Trophoblast cell (in vitro differentiated cells and primary cell): Measurements from ENCODE around the gene FXYD3.

Source experiments
- DNase-seq, 2 donors: peaks; one replicate each; pipeline ENCODE4 v3.0.0-alpha.2; 2016
- H2AFZ ChIP-seq: 2 replicates; pipeline ENCODE4 v1.6.1; 2013; ENCODE audit warnings: low read length, moderate library complexity, mild to moderate bottlenecking; ENCODE audit not compliant: insufficient read depth, poor library complexity
- H2AK5ac ChIP-seq: 2 replicates; pipeline ENCODE4 v1.6.1; 2013; ENCODE audit warnings: mild to moderate bottlenecking, low read length
- H2BK120ac ChIP-seq: 2 replicates; pipeline ENCODE4 v1.6.1; 2013; ENCODE audit warnings: low read length, mild to moderate bottlenecking, moderate library complexity; ENCODE audit not compliant: insufficient read depth, poor library complexity
- H2BK12ac ChIP-seq: 2 replicates; pipeline ENCODE4 v1.6.1; 2013; ENCODE audit warnings: mild to moderate bottlenecking, low read length, moderate library complexity
- H2BK5ac ChIP-seq: 2 replicates; pipeline ENCODE4 v1.6.1; 2013; ENCODE audit warnings: low read length, low read depth, moderate library complexity, mild to moderate bottlenecking; ENCODE audit not compliant: poor library complexity
- H3K14ac ChIP-seq: 2 replicates; pipeline ENCODE4 v1.6.1; 2013; ENCODE audit warnings: mild to moderate bottlenecking, low read length
- H3K18ac ChIP-seq: 2 replicates; pipeline ENCODE4 v1.6.1; 2013; ENCODE audit warnings: mild to moderate bottlenecking, low read length
- H3K23ac ChIP-seq: 2 replicates; pipeline ENCODE4 v1.6.1; 2013; ENCODE audit warnings: low read length
- H3K27ac ChIP-seq: 2 replicates; pipeline ENCODE4 v1.5.1; 2013; ENCODE audit warnings: low read depth, mild to moderate bottlenecking, inconsistent platforms, low read length, moderate library complexity
- H3K27me3 ChIP-seq: 2 replicates; pipeline ENCODE4 v1.6.1; 2013; ENCODE audit warnings: inconsistent platforms, mild to moderate bottlenecking, low read length, moderate library complexity; ENCODE audit not compliant: insufficient read depth
- H3K36me3 ChIP-seq, 2 experiments: 1 replicate in 1 of 2; 2 replicates in 1 of 2; pipeline ENCODE4 v1.6.1; 2013; ENCODE audit warnings: low read length in 2 of 2, mild to moderate bottlenecking in 2 of 2, moderate library complexity in 1 of 2; ENCODE audit not compliant: insufficient read depth in 2 of 2, control insufficient read depth in 1 of 2
- H3K4ac ChIP-seq: 2 replicates; pipeline ENCODE4 v1.6.1; 2013; ENCODE audit warnings: low read depth, mild to moderate bottlenecking, low read length, moderate library complexity
- H3K4me1 ChIP-seq, 2 experiments: 1 replicate in 1 of 2; 2 replicates in 1 of 2; pipeline ENCODE4 v1.6.1; 2013; ENCODE audit warnings: low read length in 2 of 2, mild to moderate bottlenecking in 2 of 2, moderate library complexity in 1 of 2; ENCODE audit not compliant: insufficient read depth in 2 of 2, control insufficient read depth in 1 of 2
- H3K4me2 ChIP-seq: 2 replicates; pipeline ENCODE4 v1.6.1; 2013; ENCODE audit warnings: inconsistent platforms, mild to moderate bottlenecking, low read length, moderate library complexity
- H3K4me3 ChIP-seq: 2 replicates; pipeline ENCODE4 v1.5.1; 2013; ENCODE audit warnings: mild to moderate bottlenecking, low read depth, low read length, inconsistent platforms
- H3K79me1 ChIP-seq: one replicate; pipeline ENCODE4 v1.6.1; 2013; ENCODE audit warnings: low read length
- H3K79me2 ChIP-seq: 2 replicates; pipeline ENCODE4 v1.6.1; 2013; ENCODE audit warnings: low read length, mild to moderate bottlenecking; ENCODE audit not compliant: control insufficient read depth, insufficient read depth, poor library complexity
- H3K9ac ChIP-seq: 2 replicates; pipeline ENCODE4 v1.6.1; 2013; ENCODE audit warnings: mild to moderate bottlenecking, low read length
- H3K9me3 ChIP-seq: 2 replicates; pipeline ENCODE4 v1.6.1; 2013; ENCODE audit warnings: low read depth, mild to moderate bottlenecking, control low read depth, inconsistent platforms, low read length; ENCODE audit not compliant: insufficient read depth
- H4K12ac ChIP-seq: 2 replicates; pipeline ENCODE4 v1.6.1; 2013; ENCODE audit warnings: low read depth, mild to moderate bottlenecking, low read length, moderate library complexity
- H4K8ac ChIP-seq: 2 replicates; pipeline ENCODE4 v1.6.1; 2013; ENCODE audit warnings: low read depth, mild to moderate bottlenecking, low read length, moderate library complexity
- H4K91ac ChIP-seq: one replicate; pipeline ENCODE4 v1.6.1; 2013; ENCODE audit warnings: low read depth, mild to moderate bottlenecking, low read length, moderate library complexity
- WGBS: extraction: QIAGEN DNeasy Blood & Tissue Kit; methylation state at CpG from one replicate; pipeline ENCODE4 v1.1.7; 2013; ENCODE audit warnings: missing lambda C conversion rate; ENCODE audit not compliant: insufficient read length, insufficient coverage; ENCODE audit errors: extremely low coverage; 5-methylcytosine and 5-hydroxymethylcytosine counted together

FXYD3 gene

GRCh38 chr19:35087393-35087792 lies 28.2 kb upstream of the FXYD3 start:
- no peaks in the 10 kb centered on the region for H3K27me3 ChIP-seq
- no peaks in the 10 kb centered on the region for H3K36me3 ChIP-seq
- no peak overlapping the region for H2BK120ac ChIP-seq
- no peak overlapping the region for H3K14ac ChIP-seq
- H2BK12ac ChIP-seq, result no peak overlapping the region
- H3K79me2 ChIP-seq, result peaks cover 2% of the 10 kb centered on the region
- no peak overlapping the region for H3K4me3 ChIP-seq
- H3K9ac ChIP-seq, result no peak overlapping the region
- no peak overlapping the region for H2AK5ac ChIP-seq
- no peak overlapping the region for H3K4ac ChIP-seq
- H3K27ac ChIP-seq, result no peak overlapping the region
- H3K9me3 ChIP-seq, result peaks cover 3% of the 10 kb centered on the region
- DNase-seq, result no peak
- H2AFZ ChIP-seq, result no peak overlapping the region
- H4K8ac ChIP-seq, result no peak overlapping the region
- peaks cover 6 to 9% of the 10 kb centered on the region in 2 experiments for H3K4me1 ChIP-seq
- H4K12ac ChIP-seq, result no peak overlapping the region
- no peaks in the 10 kb centered on the region for H3K79me1 ChIP-seq
- H3K23ac ChIP-seq, result no peak overlapping the region
- no peak overlapping the region for H2BK5ac ChIP-seq
- no peak overlapping the region for H4K91ac ChIP-seq
- no peak overlapping the region for H3K18ac ChIP-seq
- H3K4me2 ChIP-seq, result no peak overlapping the region

GRCh38 chr19:35088131-35088913 lies 27.3 kb upstream of the FXYD3 start:
- peak; percentile 89 to 93 for DNase-seq
- H4K91ac ChIP-seq, result no peak overlapping the region
- H4K8ac ChIP-seq, result no peak overlapping the region
- H3K27me3 ChIP-seq, result no peaks in the 10 kb centered on the region
- peaks cover 2% of the 10 kb centered on the region for H3K79me2 ChIP-seq
- no peak overlapping the region for H3K14ac ChIP-seq
- no peak overlapping the region for H3K4ac ChIP-seq
- H2AK5ac ChIP-seq, result no peak overlapping the region
- H3K9me3 ChIP-seq, result peaks cover 3% of the 10 kb centered on the region
- H2BK120ac ChIP-seq, result no peak overlapping the region
- no peak overlapping the region for H4K12ac ChIP-seq
- H3K27ac ChIP-seq, result no peak overlapping the region
- no CpG with 5 or more reads among the region's 8 CpGs for WGBS
- H3K4me3 ChIP-seq, result no peak overlapping the region
- peaks cover 6 to 9% of the 10 kb centered on the region in 2 experiments for H3K4me1 ChIP-seq
- H3K18ac ChIP-seq, result no peak overlapping the region
- H3K36me3 ChIP-seq, result no peaks in the 10 kb centered on the region
- H2BK12ac ChIP-seq, result no peak overlapping the region
- no peak overlapping the region for H2BK5ac ChIP-seq
- H3K23ac ChIP-seq, result no peak overlapping the region
- no peak overlapping the region for H3K9ac ChIP-seq
- no peak overlapping the region for H3K4me2 ChIP-seq
- no peak overlapping the region for H2AFZ ChIP-seq
- no peaks in the 10 kb centered on the region for H3K79me1 ChIP-seq

- H3K4me1 ChIP-seq, result peaks cover 6 to 12% of the 10 kb centered on the region in 2 experiments
- no peak overlapping the region for H4K8ac ChIP-seq
- H3K9me3 ChIP-seq, result peaks cover 3% of the 10 kb centered on the region
- no peak overlapping the region for H3K4me3 ChIP-seq
- H3K4ac ChIP-seq, result no peak overlapping the region
- peaks cover 2% of the 10 kb centered on the region for H3K79me2 ChIP-seq
- no peak overlapping the region for H2AK5ac ChIP-seq
- no peak for DNase-seq
- no peak overlapping the region for H3K23ac ChIP-seq
- H3K9ac ChIP-seq, result no peak overlapping the region
- no peak overlapping the region for H3K18ac ChIP-seq
- no peak overlapping the region for H3K14ac ChIP-seq
- H3K4me2 ChIP-seq, result no peak overlapping the region
- no peak overlapping the region for H2AFZ ChIP-seq
- H3K27ac ChIP-seq, result no peak overlapping the region
- no peak overlapping the region for H4K91ac ChIP-seq
- no peak overlapping the region for H4K12ac ChIP-seq
- H2BK12ac ChIP-seq, result no peak overlapping the region
- H2BK5ac ChIP-seq, result no peak overlapping the region
- peaks cover 5% of the 10 kb centered on the region for H3K79me1 ChIP-seq
- no peaks in the 10 kb centered on the region for H3K36me3 ChIP-seq
- no peak overlapping the region for H2BK120ac ChIP-seq
- WGBS, result no CpG with 5 or more reads among the region's 8 CpGs
- no peaks in the 10 kb centered on the region for H3K27me3 ChIP-seq
These were observed 26.1 kb upstream of the FXYD3 start for GRCh38 chr19:35089554-35089953.

- Histone ChIP-seq H3K79me1 (peaks cover 5% of the 10 kb centered on the region), H2AK5ac (no peak overlapping the region), H4K91ac (peak overlapping the region; percentile 7), H4K12ac (no peak overlapping the region), H2BK12ac (no peak overlapping the region), H3K79me2 (peaks cover 2% of the 10 kb centered on the region), H2AFZ (no peak overlapping the region), H3K4me1 (peaks cover 6 to 12% of the 10 kb centered on the region in 2 experiments), H3K14ac (no peak overlapping the region), H3K18ac (no peak overlapping the region), H3K27ac (no peak overlapping the region), H3K36me3 (no peaks in the 10 kb centered on the region), H2BK5ac (no peak overlapping the region), H3K4me2 (peak overlapping the region; percentile 43), H3K23ac (no peak overlapping the region), H3K4ac (no peak overlapping the region), H3K27me3 (no peaks in the 10 kb centered on the region), H3K4me3 (no peak overlapping the region), H3K9me3 (peaks cover 3% of the 10 kb centered on the region), H4K8ac (no peak overlapping the region), H3K9ac (no peak overlapping the region), H2BK120ac (no peak overlapping the region)
- DNase-seq, result peak in 1 of 2 donors; percentile 39
- no CpG with 5 or more reads among the region's 9 CpGs for WGBS
These were observed 25.5 kb upstream of the FXYD3 start for GRCh38 chr19:35090160-35090505.
